Fibroblast of pulmonary artery (primary cell): ENCODE data around the gene EPHB1.

Source experiments
- DNase-seq: peaks from one replicate; pipeline ENCODE4 v3.0.0-alpha.2; 2010; ENCODE audit warnings: low read depth
- H3K4me3 ChIP-seq: replicated peaks from 2 replicates; pipeline ENCODE4 v1.5.1; 2011; ENCODE audit warnings: low read depth, mild to moderate bottlenecking, control low read depth, low read length, moderate library complexity
- CTCF ChIP-seq: IDR thresholded peaks from 2 replicates; pipeline ENCODE4 v1.5.1; 2011; ENCODE audit warnings: mild to moderate bottlenecking, control low read depth, low read length, inconsistent platforms; ENCODE audit errors: missing control alignments

The EPHB1 gene

DNA sequence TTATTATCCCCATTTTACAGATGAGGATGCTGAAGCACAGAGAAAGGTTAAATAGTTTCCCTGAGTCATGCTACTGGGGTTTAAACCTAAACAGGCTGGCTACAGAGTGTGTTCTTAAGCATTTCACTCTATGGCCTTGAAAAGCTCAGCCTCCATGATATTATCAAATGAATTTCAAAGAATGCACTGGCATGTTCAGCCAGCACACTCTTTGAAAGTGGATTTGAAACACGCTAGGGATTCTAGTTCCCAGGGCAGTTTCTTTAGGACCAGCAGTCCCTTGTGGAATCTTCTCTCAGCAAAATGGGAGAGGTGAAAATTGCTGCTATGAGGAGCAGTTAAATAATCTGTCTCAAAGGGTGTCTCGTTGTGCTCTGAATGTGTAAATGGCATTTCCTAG, 213.3 kb downstream of the EPHB1 start:
- TF ChIP-seq CTCF: no peak
- no peak for DNase-seq
- no peak overlapping the region for H3K4me3 ChIP-seq

DNA sequence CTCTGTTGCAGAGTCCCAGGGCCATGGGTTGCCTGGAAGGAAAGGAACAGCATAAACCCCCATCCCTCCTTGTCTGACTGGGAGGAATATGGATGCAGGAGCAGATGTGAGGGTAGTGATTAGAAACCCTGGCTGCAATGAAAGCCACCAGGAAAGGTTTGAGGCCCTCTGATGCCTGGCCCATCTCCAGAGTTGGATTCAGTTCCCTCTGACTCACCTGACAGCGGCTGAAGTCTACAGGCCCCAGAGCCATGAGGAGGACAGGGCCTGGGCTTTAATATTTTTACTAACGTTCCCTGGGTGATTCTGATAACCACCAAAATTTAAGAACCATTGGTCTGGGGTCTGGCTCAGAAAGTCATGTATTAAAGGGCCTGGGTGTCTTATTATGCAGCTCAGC, 214.0 kb downstream of the EPHB1 start:
- TF ChIP-seq CTCF: no peak
- no peak for DNase-seq
- H3K4me3 ChIP-seq: no peak overlapping the region

DNA sequence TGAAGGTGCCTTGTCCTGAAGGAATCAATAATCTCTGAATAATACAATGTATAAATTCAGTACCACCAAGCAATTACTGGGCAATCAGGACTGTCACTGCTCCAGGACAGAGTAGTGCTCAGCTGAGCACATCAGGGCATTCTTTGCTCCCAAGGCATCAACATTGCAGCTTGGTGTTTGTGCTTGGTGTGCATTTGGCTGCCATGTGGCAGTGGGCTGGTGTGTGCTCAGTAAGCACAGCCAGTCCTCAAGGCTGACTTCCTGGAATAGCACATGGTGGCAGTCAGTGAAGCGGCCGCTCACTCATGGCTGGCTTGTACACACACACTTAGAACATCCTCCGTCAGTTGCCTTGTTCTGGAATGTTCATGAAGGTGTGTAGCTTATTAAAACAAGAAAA, 217.0 kb downstream of the EPHB1 start:
- no peak for TF ChIP-seq CTCF
- no peak for DNase-seq

DNA sequence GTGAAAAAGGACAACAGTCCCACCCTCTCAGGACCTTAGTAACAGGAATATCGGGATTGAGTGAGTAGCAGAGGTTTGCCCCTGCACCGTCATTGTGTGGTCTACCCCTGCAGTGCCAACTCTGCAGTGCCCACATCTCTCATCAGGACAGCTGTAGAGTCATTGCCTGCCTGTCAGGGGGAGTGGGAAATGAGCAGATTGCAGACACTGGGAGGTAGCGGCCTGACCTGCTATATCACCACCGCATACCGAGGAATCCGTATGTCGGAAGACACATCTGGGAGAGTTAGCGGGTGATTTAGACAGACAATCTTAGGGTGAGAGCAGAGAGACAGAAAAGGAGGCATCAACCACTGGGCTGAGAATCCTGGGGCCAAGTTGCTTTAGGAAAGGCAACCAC, 218.1 kb downstream of the EPHB1 start:
- DNase-seq: no peak
- no peak overlapping the region for H3K4me3 ChIP-seq
- TF ChIP-seq CTCF: no peak

More for the DNA sequence above, 217.0 kb downstream of the EPHB1 start:
- no peak overlapping the region for H3K4me3 ChIP-seq

DNA sequence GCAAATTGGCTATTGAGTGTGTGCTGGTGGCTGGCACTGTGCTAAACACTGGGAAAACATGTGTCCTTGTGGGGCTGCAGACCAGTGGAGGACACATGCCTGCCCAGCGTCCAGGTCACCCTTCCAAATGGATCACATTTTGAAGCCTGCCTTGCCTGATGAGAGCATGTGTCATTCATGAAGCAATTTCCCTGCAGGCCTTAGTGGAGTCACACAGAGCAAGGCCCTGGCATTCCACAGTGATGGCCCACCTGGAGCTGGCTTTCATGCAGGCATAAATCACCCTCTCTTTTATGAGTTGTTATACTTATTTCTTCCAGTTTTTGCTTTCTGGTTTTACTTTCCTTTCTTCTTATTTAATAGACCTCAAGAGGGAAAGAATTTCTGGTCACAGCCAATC, 219.5 kb downstream of the EPHB1 start:
- DNase-seq: no peak
- TF ChIP-seq CTCF: no peak
- no peak overlapping the region for H3K4me3 ChIP-seq

GRCh38 chr3:135017003-135017893, 222.2 kb downstream of the EPHB1 start:
- no peak for TF ChIP-seq CTCF
- no peak overlapping the region for H3K4me3 ChIP-seq
- no peak for DNase-seq

DNA sequence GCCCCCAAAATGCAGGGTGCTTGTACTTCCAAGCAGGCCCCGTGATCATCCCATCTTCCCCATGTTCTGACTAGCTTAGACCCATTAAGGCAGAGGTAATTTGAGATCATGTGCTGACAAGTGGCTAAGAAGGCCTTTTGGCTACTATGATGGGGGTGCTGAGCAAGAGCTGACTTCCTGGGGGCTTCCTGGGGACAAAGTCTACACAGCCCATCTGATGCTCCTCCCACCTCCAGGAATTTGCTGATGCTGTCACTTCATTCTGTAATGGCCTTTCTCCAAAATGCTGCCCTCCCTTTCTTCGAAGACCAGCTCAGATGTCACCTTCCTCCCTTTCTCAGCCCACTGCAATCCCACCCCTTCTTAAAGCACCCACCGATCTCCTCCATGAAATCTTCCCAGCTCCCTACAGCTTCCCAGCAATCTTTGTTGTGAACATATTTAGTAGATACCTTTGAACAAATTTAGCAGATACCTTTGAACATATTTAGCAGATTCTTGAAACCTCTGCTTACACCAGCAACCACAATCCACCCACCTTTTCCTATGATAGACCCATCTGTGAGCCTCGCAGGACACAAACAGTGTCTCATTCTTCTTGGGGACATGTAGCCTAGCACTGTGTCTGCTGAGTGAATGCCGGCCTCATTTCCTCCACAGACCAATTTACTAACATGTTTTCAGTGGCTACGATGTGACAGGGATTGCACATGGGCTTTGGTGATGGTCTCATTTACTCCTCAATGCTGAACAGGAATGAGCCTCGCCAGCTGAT, 223.3 kb downstream of the EPHB1 start:
- no peak for TF ChIP-seq CTCF
- DNase-seq: no peak
- no peak overlapping the region for H3K4me3 ChIP-seq
